Right lobe of liver (tissue), 6 donors: ENCODE data around the gene RASSF7. TPM values are rescaled to one million over a fixed set of nuclear protein-coding genes. Genes with fewer than 3 reads are reported as not detected.

Source experiments
- ATAC-seq, 4 donors: fragments of 200-7000 bp; cut with Tn5 transposase; one replicate each; pipeline ENCODE4 v1.9.1; 2020; ENCODE audit warnings: mild to moderate bottlenecking in 4 of 4, moderate library complexity in 4 of 4
- DNase-seq, 3 donors: peaks; one replicate each; pipeline ENCODE4 v3.0.0-alpha.2; 2020
- H3K27ac ChIP-seq, 3 donors: fragments of 200-600 bp; one replicate each; pipeline ENCODE4 v1.8.0; 2022
- H3K27me3 ChIP-seq, 2 donors: fragments of 200-600 bp; one replicate each; pipeline ENCODE4 v1.8.0; 2022
- H3K36me3 ChIP-seq, 4 donors: fragments of 200-600 bp; sonication (generic) in 1 of 4; one replicate each; pipeline versions ENCODE4 v1.5.1 to v1.8.0; 2017 to 2022; ENCODE audit warnings: control low read depth in 1 of 4
- H3K4me1 ChIP-seq, 4 donors: fragments of 200-600 bp; sonication (generic) in 1 of 4; one replicate each; pipeline versions ENCODE4 v1.5.1 to v1.8.0; 2017 to 2022; ENCODE audit warnings: control low read depth in 1 of 4
- H3K4me3 ChIP-seq, 3 donors: fragments of 200-600 bp; one replicate each; pipeline ENCODE4 v1.8.0; 2022
- H3K9me3 ChIP-seq, 4 donors: fragments of 200-600 bp; sonication (generic) in 1 of 4; one replicate each; pipeline versions ENCODE4 v1.5.1 to v1.8.0; 2017 to 2022; ENCODE audit warnings: control low read depth in 1 of 4
- POLR2A ChIP-seq: fragments of 450-650 bp; IDR thresholded peaks from one replicate; pipeline ENCODE4 v1.6.1; 2017; ENCODE audit warnings: antibody characterized with exemption, mild to moderate bottlenecking
- WGBS: methylation state at CpG from one replicate; pipeline ENCODE4 v1.1.6; 2018; ENCODE audit warnings: low coverage, low lambda C conversion rate; ENCODE audit not compliant: insufficient coverage; ENCODE audit errors: missing lambda C conversion rate; 5-methylcytosine and 5-hydroxymethylcytosine counted together
- intact Hi-C, 2 donors: fragments of 100-400 bp; cut with DNase I; formaldehyde crosslinking; loops; one replicate each; pipeline versions ENCODE4 v1.11.2 to v1.14.1; 2022
- total RNA-seq, 6 experiments: library from RNA; depleted of rRNA in 2 of 6; stranded (reverse); fragments of >200 nt in 2 of 6; fragmentation: NEBNext Ultra II Directional in 3 of 6; extraction: Animal tissue kit (Norgen Biotek cat#: 25700) in 3 of 6; gene quantifications; one replicate each; pipeline versions ENCODE4 v1.1.0 to v1.2.4, GENCODE V29; 2016 to 2023
- TF ChIP-seq, protein P1 (sequence below), 4 donors: fragments of 200-600 bp in 3 of 4; fragments of 450-650 bp in 1 of 4; IDR thresholded peaks; one replicate each; pipeline versions ENCODE4 v1.5.1 to v1.8.0; 2016 to 2022; ENCODE audit warnings: antibody characterized with exemption in 4 of 4, mild to moderate bottlenecking in 2 of 4
- donor health status: DM: no; HTN: yes; CAD: no.
- donor health status: DM: no; HTN: no; CAD: no.
- donor health status: DM: no; HTN: no; CAD: no.
- donor health status: DM: no; HTN: yes; CAD: no.
- donor health status: DM: no; HTN: yes; CAD: no.

The RASSF7 gene
- total RNA-seq, 6 experiments from 2014 or later: 20.5 to 61.1 (median 39.5) TPM

DNA sequence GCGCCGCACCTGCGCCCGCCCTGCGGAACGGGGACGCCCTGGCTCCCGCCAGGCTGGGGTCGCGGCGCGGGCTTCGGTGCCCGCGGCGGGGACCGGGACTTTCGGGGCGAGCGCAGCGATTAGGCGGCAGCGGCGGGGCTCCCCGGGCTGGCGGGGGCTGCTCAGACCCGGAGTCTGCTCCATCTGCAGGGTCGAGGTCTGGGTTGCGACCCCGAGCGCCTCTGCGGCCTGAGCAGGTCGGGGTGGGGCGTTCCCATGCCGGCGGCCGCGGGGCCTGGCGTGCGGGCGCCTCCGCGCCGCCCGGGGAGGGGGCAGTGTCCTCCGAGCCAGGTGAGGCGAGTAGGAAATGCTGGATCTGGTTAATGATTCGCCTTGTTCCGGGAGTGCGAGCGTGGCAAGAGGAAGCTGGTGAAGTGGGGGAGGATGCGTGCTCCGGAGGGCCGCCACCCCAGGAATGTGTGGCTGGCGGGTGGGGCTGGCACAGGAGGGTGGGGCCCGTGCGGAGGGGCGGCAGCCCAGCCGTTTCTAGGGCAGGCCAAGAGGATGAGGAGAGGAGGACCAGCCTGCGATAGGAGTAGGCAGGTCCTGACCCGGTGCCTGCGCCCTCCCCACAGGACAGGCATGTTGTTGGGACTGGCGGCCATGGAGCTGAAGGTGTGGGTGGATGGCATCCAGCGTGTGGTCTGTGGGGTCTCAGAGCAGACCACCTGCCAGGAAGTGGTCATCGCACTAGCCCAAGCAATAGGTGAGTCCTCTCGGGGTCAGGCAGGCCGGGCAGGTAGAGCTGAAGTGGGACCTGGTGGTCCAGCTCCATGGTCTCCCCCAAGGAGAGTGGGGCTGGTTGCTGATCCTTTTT is 606 bp downstream of the RASSF7 start:
- H3K27ac ChIP-seq: peak overlapping the region in 2 of 3 donors; percentile 62 to 77
- ATAC-seq (peak; percentile 55 to 63 (median 62)), DNase-seq (peak; percentile 84 to 90 (median 85))
- no peaks in the 10 kb centered on the region for H3K9me3 ChIP-seq
- intact Hi-C loops: no loop called here
- H3K36me3 ChIP-seq: peaks cover 0 to 6% (median 2%) of the 10 kb centered on the region in 4 donors
- H3K4me3 ChIP-seq: peak overlapping the region; percentile 83 to 100 (median 84)
- 0% methylated on average over 1 of the region's 67 CpGs for WGBS
- peak; percentile 81 for TF ChIP-seq POLR2A
- TF ChIP-seq, protein P1, sequence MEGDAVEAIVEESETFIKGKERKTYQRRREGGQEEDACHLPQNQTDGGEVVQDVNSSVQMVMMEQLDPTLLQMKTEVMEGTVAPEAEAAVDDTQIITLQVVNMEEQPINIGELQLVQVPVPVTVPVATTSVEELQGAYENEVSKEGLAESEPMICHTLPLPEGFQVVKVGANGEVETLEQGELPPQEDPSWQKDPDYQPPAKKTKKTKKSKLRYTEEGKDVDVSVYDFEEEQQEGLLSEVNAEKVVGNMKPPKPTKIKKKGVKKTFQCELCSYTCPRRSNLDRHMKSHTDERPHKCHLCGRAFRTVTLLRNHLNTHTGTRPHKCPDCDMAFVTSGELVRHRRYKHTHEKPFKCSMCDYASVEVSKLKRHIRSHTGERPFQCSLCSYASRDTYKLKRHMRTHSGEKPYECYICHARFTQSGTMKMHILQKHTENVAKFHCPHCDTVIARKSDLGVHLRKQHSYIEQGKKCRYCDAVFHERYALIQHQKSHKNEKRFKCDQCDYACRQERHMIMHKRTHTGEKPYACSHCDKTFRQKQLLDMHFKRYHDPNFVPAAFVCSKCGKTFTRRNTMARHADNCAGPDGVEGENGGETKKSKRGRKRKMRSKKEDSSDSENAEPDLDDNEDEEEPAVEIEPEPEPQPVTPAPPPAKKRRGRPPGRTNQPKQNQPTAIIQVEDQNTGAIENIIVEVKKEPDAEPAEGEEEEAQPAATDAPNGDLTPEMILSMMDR (IDR thresholded peaks at IDR 0.05): no peak
- peaks cover 0 to 21% (median 8%) of the 10 kb centered on the region in 4 donors for H3K4me1 ChIP-seq
- no peaks in the 10 kb centered on the region for H3K27me3 ChIP-seq

DNA sequence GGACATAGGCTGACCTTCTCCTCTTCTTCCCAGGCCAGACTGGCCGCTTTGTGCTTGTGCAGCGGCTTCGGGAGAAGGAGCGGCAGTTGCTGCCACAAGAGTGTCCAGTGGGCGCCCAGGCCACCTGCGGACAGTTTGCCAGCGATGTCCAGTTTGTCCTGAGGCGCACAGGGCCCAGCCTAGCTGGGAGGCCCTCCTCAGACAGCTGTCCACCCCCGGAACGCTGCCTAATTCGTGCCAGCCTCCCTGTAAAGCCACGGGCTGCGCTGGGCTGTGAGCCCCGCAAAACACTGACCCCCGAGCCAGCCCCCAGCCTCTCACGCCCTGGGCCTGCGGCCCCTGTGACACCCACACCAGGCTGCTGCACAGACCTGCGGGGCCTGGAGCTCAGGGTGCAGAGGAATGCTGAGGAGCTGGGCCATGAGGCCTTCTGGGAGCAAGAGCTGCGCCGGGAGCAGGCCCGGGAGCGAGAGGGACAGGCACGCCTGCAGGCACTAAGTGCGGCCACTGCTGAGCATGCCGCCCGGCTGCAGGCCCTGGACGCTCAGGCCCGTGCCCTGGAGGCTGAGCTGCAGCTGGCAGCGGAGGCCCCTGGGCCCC is 1.4 kb downstream of the RASSF7 start:
- Histone ChIP-seq H3K27me3 (no peaks in the 10 kb centered on the region), H3K27ac (no peak overlapping the region), H3K4me1 (peaks cover 0 to 25% (median 9%) of the 10 kb centered on the region in 4 donors), H3K9me3 (no peaks in the 10 kb centered on the region), H3K4me3 (peak overlapping the region; percentile 83 to 100 (median 84)), H3K36me3 (peaks cover 0 to 6% (median 2%) of the 10 kb centered on the region in 4 donors)
- WGBS: 90% methylated on average over 2 of the region's 29 CpGs
- DNase-seq: no peak
- TF ChIP-seq, protein P1 (IDR thresholded peaks at IDR 0.05): no peak
- no peak for TF ChIP-seq POLR2A
- no peak for ATAC-seq
- intact Hi-C loops: no loop called here

DNA sequence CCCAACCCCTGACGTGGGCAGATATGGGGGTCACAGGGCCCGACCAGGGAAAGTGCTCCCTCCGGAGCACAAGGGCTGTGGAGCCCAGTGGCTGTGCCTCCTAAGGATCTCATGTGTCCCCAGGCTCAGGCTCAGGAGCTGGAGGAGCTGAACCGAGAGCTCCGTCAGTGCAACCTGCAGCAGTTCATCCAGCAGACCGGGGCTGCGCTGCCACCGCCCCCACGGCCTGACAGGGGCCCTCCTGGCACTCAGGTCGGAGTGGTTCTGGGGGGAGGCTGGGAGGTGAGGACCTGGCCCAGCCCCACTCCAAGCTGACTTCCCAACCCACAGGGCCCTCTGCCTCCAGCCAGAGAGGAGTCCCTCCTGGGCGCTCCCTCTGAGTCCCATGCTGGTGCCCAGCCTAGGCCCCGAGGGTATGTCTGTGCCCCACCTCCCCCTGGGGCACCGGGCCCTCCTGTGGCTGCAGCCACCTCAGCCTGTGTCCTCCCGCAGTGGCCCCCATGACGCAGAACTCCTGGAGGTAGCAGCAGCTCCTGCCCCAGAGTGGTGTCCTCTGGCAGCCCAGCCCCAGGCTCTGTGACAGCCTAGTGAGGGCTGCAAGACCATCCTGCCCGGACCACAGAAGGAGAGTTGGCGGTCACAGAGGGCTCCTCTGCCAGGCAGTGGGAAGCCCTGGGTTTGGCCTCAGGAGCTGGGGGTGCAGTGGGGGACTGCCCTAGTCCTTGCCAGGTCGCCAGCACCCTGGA is 2.5 kb downstream of the RASSF7 start:
- DNase-seq (no peak), ATAC-seq (no peak)
- Histone ChIP-seq H3K27me3 (no peaks in the 10 kb centered on the region), H3K4me3 (no peak overlapping the region), H3K4me1 (peaks cover 0 to 33% (median 13%) of the 10 kb centered on the region in 4 donors), H3K27ac (no peak overlapping the region), H3K36me3 (peaks cover 0 to 6% (median 2%) of the 10 kb centered on the region in 4 donors), H3K9me3 (no peaks in the 10 kb centered on the region)
- intact Hi-C loops: no loop called here
- WGBS: 100% methylated on average over 1 of the region's 18 CpGs
- TF ChIP-seq POLR2A: no peak
- TF ChIP-seq, protein P1 (IDR thresholded peaks at IDR 0.05): no peak

DNA sequence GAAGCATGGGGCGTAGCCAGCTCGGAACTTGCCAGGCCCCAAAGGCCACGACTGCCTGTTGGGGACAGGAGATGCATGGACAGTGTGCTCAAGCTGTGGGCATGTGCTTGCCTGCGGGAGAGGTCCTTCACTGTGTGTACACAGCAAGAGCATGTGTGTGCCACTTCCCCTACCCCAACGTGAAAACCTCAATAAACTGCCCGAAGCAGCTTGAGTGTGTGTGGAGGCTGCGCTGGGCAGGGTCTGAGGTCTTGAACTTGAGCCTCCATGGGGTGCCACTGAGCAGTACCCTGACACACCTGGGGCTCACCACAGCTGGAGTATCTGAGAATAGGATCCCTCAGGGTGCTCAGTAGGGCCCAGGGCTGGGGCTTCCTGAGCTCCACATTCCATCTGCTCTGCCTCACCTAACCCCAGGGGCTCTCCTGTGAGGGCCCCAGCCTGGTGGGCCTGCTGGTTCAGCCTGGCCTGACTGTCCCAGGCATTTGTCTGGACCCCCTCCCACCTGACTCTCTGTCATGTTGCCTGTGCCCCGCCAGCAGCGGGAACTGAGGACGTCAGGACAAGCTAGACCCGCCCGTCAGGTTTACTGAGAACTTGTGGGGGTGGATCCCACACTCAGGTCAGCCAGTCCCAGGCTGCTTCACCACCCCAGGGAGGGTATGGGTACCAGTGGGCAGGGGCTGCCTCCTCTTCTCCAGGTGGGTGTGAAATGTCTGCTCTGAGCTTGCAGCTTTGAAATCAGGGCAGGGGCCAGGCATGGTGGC is 3.2 kb downstream of the RASSF7 start:
- Histone ChIP-seq H3K4me3 (no peak overlapping the region), H3K4me1 (peaks cover 0 to 34% (median 13%) of the 10 kb centered on the region in 4 donors), H3K27me3 (no peaks in the 10 kb centered on the region), H3K27ac (no peak overlapping the region), H3K9me3 (no peaks in the 10 kb centered on the region), H3K36me3 (peaks cover 0 to 6% (median 2%) of the 10 kb centered on the region in 4 donors)
- ATAC-seq (no peak), DNase-seq (no peak)
- TF ChIP-seq POLR2A: no peak
- TF ChIP-seq, protein P1 (IDR thresholded peaks at IDR 0.05): no peak
- intact Hi-C loops: no loop called here
- whole genome bisulfite sequencing: 78% methylated on average over 3 of the region's 12 CpGs
